SK-N-MC (cell line): ENCODE measurements around the gene KCNQ1.

Experiments
- EZH2 ChIP-seq: fragments of 200-600 bp; sonication (generic); IDR thresholded peaks from one replicate; pipeline ENCODE4 v1.6.1; 2017; ENCODE audit warnings: antibody characterized with exemption
- FOXP2 ChIP-seq: optimal IDR thresholded peaks from 2 replicates; pipeline ENCODE3; 2011; ENCODE audit warnings: mild to moderate bottlenecking, moderate library complexity; ENCODE audit not compliant: insufficient read depth; ENCODE audit errors: extremely low read length, control extremely low read depth
- POLR2AphosphoS5 ChIP-seq: IDR thresholded peaks from 2 replicates; pipeline ENCODE4 v1.6.1; 2012; ENCODE audit warnings: mild to moderate bottlenecking, low read depth, low read length, borderline replicate concordance

GRCh38 chr11:2708757-2709281 lies 264.0 kb downstream of the KCNQ1 start:
- TF ChIP-seq POLR2AphosphoS5: no peak
- no peak for TF ChIP-seq EZH2
- TF ChIP-seq FOXP2: no peak
